HG02885 (cell line): ENCODE measurements around the gene ZDHHC1.

Source experiments
- ATAC-seq: cut with Tn5 transposase; IDR thresholded peaks from one replicate; pipeline ENCODE4 v1.9.1; 2021; ENCODE audit warnings: mild to moderate bottlenecking; ENCODE audit not compliant: unreplicated experiment, poor library complexity

Gene ZDHHC1

DNA sequence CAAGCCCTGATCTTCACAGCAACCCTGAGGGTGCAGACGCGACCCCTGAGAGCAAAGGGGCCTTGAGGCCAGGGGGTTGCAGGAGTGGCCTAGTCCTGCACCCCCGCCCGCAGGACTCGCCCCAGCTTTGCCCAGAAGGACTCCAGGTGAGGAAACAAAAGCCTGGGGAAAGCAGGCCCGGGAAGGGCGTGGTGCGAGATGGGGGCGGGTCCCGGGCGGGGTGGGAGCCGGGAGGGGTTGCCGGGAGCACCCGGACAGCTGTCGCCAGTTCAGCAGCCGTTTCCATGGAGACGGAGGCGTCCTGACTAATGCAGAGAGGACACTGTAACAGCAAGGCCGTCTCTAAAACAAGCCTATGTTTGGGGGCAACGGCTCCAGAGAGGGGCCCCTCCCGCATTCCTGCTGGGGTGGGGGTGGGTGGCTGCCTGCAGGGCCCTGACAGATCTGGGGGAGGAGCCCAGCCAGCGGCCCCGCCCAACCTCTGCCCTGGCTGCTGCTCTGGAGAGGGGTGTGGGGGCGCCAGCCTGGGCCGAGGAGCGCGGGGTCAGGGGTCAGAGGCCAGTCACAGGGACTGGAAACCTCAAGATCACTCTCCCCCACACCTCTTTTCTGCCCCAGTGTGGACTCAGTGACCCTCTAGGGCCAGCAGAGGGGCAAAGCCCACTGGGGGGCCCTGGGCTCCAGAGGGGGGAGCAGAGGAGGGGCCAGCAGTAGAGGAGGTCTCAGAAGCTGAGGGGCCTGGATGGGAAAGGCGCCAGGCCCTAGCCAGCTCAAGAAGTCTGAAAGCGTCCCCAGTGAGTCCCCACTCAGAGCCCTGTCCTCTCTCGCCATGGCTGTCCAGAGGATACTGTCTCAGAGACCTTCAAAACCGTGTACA lies 19.9 kb downstream of the ZDHHC1 start:
- no peak for ATAC-seq

- no peak for ATAC-seq
Measured at GRCh38 chr16:67395458-67396158, 20.7 kb downstream of the ZDHHC1 start.

DNA sequence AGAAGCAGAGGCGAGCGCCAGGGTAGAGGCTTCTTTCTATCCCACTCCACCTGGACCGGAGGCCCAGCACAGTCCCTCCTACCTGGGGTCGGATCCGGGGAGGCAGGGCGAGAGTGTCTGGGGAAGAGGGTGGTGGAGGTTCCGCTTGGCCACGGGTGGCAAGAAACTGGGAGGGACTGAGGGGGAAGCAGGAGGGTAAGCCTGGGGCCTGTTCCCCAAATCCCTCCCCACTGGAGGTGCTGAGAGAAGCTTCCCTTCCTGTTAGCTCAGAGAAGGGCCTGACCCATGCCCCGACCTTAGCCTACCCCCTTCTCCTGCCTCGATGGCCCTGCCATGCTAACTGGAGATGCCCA lies 21.2 kb downstream of the ZDHHC1 start:
- ATAC-seq: no peak

DNA sequence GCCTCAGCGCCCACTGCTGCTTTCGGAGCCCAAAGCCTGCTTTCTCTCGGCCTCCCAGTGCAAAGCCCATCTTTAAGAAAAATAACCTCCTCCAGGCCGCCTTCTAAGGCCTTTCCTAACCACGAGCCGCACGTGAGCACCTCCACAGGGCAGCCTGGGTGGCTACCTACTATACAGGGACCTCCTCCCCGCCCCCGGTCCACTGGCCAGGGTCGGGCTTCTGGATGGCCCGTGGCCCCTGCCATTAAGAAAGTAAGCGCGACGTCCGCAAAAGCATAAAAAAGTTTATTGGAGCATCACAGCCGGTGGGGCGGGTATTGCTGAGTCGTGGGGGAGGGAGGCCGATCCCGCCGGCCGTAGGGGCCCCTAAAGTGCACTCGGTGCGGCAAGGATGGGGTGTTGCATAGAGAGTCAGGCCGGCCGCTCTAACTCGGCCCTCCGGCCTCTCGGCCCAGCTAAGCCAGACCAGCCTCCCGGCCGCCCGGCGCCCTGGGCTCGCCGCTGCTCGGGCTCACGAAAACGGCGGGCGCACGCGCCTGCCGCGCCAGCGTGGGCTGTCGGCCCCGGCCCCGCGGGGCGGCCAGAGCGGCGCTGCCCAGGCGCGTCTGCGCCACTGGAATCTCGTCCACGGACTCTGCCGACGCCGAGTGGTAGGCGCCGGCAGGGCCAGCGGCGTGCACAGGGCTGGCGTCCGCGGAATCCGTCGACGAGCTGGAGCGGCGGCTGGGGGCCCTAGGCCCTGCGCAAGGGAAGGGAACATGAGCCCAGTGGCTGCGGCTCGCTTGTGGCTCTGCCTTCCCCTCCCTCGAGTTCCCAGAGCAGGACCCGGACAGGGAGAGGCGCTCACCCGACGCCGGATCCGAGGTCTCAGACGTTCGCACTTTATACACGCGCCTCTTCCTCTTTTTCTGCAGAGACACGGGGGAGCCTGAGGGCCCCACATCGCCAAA lies 21.8 kb downstream of the ZDHHC1 start:
- no peak for ATAC-seq

- no peak for ATAC-seq
Measured at GRCh38 chr16:67393788-67394154, 22.5 kb downstream of the ZDHHC1 start.

- no peak for ATAC-seq
Measured at GRCh38 chr16:67393111-67393787, 23.0 kb downstream of the ZDHHC1 start, which contains the start of gene TPPP3. Gene TPPP3, minus strand, starts transcription at chr16:67393498. Its CDS starts 2,387 bp downstream, at chr16:67391111.

DNA sequence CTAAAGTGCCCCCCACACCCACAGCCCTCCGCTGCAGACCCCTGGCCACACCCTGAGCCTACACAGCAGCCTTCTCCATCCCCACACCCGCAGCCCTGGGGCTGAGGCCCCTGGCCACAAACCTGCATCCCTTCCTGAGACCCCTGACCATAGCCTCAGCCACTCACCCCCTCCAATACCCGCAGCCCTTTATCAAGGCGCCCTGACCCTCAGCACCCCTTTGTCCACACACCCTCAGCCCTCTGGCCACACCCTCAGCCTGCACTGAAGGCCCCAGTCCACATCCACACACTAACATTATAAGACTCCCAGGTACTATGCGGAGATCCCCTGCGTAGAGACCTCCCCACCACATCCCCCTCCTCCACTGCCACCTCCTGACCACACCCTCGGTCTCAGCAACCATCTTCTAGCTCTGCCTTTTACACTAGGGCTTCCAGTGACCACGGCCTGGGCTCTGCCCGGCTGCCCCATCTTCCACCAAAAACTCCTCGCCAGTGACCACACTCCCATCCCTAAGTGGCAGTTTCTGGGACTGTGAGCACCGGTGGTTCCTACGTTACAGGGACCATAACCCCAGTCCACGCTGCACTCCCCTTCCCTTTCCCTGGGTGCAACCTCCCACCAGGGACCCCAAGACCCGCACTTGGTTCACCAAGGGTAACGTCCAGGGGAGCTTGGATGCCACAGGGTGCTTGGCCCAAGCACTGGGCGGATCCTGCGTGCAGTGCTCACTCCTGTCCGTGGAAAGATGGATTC lies 23.8 kb downstream of the ZDHHC1 start:
- ATAC-seq: no peak

DNA sequence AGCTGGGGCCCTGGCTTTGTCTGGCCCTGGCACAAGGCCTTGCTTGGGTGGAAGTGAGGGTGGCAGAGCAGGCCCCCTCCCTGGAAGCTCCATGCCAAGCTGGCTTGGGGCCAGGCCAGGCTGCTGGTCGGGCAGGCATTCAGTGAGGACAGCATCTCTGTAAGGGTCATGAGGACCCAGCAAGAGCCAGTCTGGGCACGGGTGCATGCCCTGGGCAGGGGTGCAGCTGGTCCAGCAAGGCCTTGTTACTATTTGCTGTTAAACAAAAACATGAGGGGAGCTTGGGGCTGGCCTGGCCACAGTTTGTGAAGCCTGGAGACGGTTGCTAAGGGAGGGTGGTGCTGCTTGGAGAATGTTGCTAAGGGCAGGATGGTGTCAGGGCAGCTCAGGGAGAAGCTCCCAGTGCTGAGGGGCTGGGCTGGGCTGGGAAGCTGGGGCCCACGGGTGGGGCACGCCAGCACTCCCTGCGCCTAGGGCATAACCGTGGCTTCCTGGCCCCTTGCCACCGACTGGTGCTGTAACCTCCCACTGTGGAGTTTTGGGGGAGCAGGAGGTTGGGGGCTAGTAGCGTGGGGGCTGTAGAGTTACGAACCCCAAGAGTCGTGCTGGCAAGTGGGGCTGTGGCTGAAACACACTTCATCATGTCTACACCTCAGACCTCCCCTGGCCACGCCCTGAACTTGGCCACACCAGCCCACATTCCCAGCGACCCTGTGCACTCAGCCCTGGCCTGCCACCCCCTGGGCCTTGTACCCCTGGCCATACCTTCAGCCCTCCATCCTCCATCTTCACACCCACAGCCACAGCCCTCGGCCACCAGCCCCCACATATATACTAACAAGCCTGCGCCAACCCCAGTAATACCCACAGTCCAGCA lies 24.6 kb downstream of the ZDHHC1 start:
- no peak for ATAC-seq

- ATAC-seq: no peak
Measured at GRCh38 chr16:67390816-67391423, 25.4 kb downstream of the ZDHHC1 start.

GRCh38 chr16:67389911-67390815 lies 26.1 kb downstream of the ZDHHC1 start:
- no peak for ATAC-seq

GRCh38 chr16:67388591-67388990 lies 27.7 kb downstream of the ZDHHC1 start:
- ATAC-seq: no peak

GRCh38 chr16:67388191-67388590 lies 28.1 kb downstream of the ZDHHC1 start:
- ATAC-seq: no peak

- ATAC-seq: no peak
Measured at GRCh38 chr16:67387479-67388079, 28.7 kb downstream of the ZDHHC1 start.

DNA sequence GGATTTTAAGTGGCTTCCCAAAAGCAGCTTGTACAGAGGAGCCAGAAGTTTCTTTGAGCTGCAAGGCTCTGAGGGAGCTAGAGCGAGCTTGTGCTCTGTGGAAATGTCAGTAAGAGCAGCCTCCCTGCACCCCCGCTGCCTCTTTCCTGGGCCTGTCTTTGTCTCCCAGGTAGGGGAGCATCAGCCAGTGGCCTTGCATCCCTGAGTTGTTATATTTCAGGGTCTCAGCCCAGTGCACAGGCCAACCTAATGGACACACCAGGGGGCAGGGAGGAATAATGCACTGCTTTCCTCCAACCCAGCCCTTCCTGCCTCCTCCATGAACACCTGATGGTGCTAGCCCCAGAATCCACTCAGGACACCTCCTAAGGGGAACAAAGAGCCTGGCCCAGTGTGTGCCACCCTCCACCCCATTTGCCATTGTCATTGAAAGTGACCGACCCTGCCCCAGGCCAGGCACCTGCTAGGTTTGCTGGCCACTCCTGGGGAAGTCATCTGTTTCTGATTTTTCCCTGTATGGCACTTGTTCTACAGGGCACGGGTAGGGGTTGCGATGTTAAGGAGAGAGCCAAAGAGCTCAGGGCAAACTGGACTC lies 29.3 kb downstream of the ZDHHC1 start:
- ATAC-seq: no peak

- ATAC-seq: no peak
Measured at GRCh38 chr16:67384778-67385510, 31.3 kb downstream of the ZDHHC1 start.

DNA sequence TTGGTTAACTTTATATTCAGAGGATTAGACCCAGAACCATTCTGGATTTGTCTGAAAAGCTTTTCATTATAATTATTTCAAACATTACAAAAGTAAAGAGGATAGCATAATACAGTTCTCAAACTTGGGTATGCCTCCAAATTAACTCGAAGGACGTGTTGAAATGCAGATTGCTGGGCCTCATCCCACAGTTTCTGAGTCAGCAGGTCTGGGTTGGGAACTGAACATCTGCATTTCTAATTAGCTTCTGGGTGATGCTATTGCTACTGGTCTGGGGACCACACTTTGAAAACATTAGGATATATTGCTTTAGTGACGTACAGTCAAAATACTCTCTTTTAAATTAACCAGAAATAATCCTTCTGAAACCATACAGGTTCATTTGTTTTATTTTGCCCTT lies 33.0 kb downstream of the ZDHHC1 start:
- no peak for ATAC-seq
